ENCODE results near the gene NUDT16L1.

Gene NUDT16L1

GRCh38 chr16:4666537-4667202, 26.7 kb upstream of the NUDT16L1 start:
- TF ChIP-seq POLR2AphosphoS5 (IDR thresholded peaks at IDR 0.05; ENCODE audit: low read depth, low read length) (no peak), POLR2A (IDR thresholded peaks at IDR 0.05; ENCODE audit: low read depth, low read length) (no peak), TAF1 (IDR thresholded peaks at IDR 0.05; ENCODE audit: borderline replicate concordance, low read depth, low read length) (no peak)
- FAIRE-seq (no peak), DNase-seq (ENCODE audit: insufficient read length) (no peak)

- no peak for DNase-seq (ENCODE audit: insufficient read length)
- TF ChIP-seq POLR2A (IDR thresholded peaks at IDR 0.05; ENCODE audit: low read depth, low read length) (no peak), TAF1 (IDR thresholded peaks at IDR 0.05; ENCODE audit: borderline replicate concordance, low read depth, low read length) (no peak), POLR2AphosphoS5 (IDR thresholded peaks at IDR 0.05; ENCODE audit: low read depth, low read length) (no peak)
- FAIRE-seq = no peak
Measured at GRCh38 chr16:4667203-4667963, 26.0 kb upstream of the NUDT16L1 start.

- FAIRE-seq (no peak), DNase-seq (ENCODE audit: insufficient read length) (no peak)
- no peak; the same call in 1 of the 2 replicates for TF ChIP-seq POLR2A (IDR thresholded peaks at IDR 0.05; ENCODE audit: low read depth, low read length)
- TF ChIP-seq TAF1 (IDR thresholded peaks at IDR 0.05; ENCODE audit: borderline replicate concordance, low read depth, low read length) = no peak
- no peak for TF ChIP-seq POLR2AphosphoS5 (IDR thresholded peaks at IDR 0.05; ENCODE audit: low read depth, low read length)
Measured at GRCh38 chr16:4668313-4668960, 24.9 kb upstream of the NUDT16L1 start.

- FAIRE-seq (no peak), DNase-seq (ENCODE audit: insufficient read length) (no peak)
- TF ChIP-seq POLR2AphosphoS5 (IDR thresholded peaks at IDR 0.05; ENCODE audit: low read depth, low read length) (no peak), POLR2A (IDR thresholded peaks at IDR 0.05; ENCODE audit: low read depth, low read length) (no peak), TAF1 (IDR thresholded peaks at IDR 0.05; ENCODE audit: borderline replicate concordance, low read depth, low read length) (no peak)
Measured at GRCh38 chr16:4673387-4674046, 19.8 kb upstream of the NUDT16L1 start.

GRCh38 chr16:4674926-4675530, 18.3 kb upstream of the NUDT16L1 start:
- FAIRE-seq = no peak
- DNase-seq (ENCODE audit: insufficient read length) = no peak

GRCh38 chr16:4675864-4676786, 17.2 kb upstream of the NUDT16L1 start:
- no peak for FAIRE-seq
- no peak for DNase-seq (ENCODE audit: insufficient read length)
- no peak for TF ChIP-seq POLR2AphosphoS5 (IDR thresholded peaks at IDR 0.05; ENCODE audit: low read depth, low read length)
- TF ChIP-seq POLR2A (IDR thresholded peaks at IDR 0.05; ENCODE audit: low read depth, low read length) = no peak
- no peak for TF ChIP-seq TAF1 (IDR thresholded peaks at IDR 0.05; ENCODE audit: borderline replicate concordance, low read depth, low read length)

More at GRCh38 chr16:4674926-4675530, 18.3 kb upstream of the NUDT16L1 start:
- no peak for TF ChIP-seq POLR2A (IDR thresholded peaks at IDR 0.05; ENCODE audit: low read depth, low read length)
- TF ChIP-seq POLR2AphosphoS5 (IDR thresholded peaks at IDR 0.05; ENCODE audit: low read depth, low read length) = no peak
- no peak for TF ChIP-seq TAF1 (IDR thresholded peaks at IDR 0.05; ENCODE audit: borderline replicate concordance, low read depth, low read length)

GRCh38 chr16:4676831-4677230, 16.5 kb upstream of the NUDT16L1 start:
- no peak for DNase-seq (ENCODE audit: insufficient read length)
- no peak for TF ChIP-seq POLR2A (IDR thresholded peaks at IDR 0.05; ENCODE audit: low read depth, low read length)
- TF ChIP-seq TAF1 (IDR thresholded peaks at IDR 0.05; ENCODE audit: borderline replicate concordance, low read depth, low read length) = no peak
- no peak for TF ChIP-seq POLR2AphosphoS5 (IDR thresholded peaks at IDR 0.05; ENCODE audit: low read depth, low read length)
- FAIRE-seq = no peak

- TF ChIP-seq POLR2AphosphoS5 (IDR thresholded peaks at IDR 0.05; ENCODE audit: low read depth, low read length) = no peak
- no peak for TF ChIP-seq TAF1 (IDR thresholded peaks at IDR 0.05; ENCODE audit: borderline replicate concordance, low read depth, low read length)
- no peak for TF ChIP-seq POLR2A (IDR thresholded peaks at IDR 0.05; ENCODE audit: low read depth, low read length)
- FAIRE-seq (no peak), DNase-seq (ENCODE audit: insufficient read length) (no peak)
Measured at GRCh38 chr16:4677390-4677789, 16.0 kb upstream of the NUDT16L1 start.

GRCh38 chr16:4677994-4678393, 15.4 kb upstream of the NUDT16L1 start:
- FAIRE-seq = no peak
- TF ChIP-seq POLR2AphosphoS5 (IDR thresholded peaks at IDR 0.05; ENCODE audit: low read depth, low read length) = no peak
- TF ChIP-seq TAF1 (IDR thresholded peaks at IDR 0.05; ENCODE audit: borderline replicate concordance, low read depth, low read length) = no peak
- TF ChIP-seq POLR2A (IDR thresholded peaks at IDR 0.05; ENCODE audit: low read depth, low read length) = no peak

GRCh38 chr16:4678596-4678995, 14.8 kb upstream of the NUDT16L1 start:
- no peak for FAIRE-seq
- TF ChIP-seq POLR2AphosphoS5 (IDR thresholded peaks at IDR 0.05; ENCODE audit: low read depth, low read length) (no peak), TAF1 (IDR thresholded peaks at IDR 0.05; ENCODE audit: borderline replicate concordance, low read depth, low read length) (no peak), POLR2A (IDR thresholded peaks at IDR 0.05; ENCODE audit: low read depth, low read length) (no peak)
- no peak for DNase-seq (ENCODE audit: insufficient read length)

More at GRCh38 chr16:4677994-4678393, 15.4 kb upstream of the NUDT16L1 start:
- DNase-seq (ENCODE audit: insufficient read length) = no peak

Measured in GM12892 (cell line).